ENCODE measurements around the gene BTNL2. TPM values are rescaled to one million over a fixed set of nuclear protein-coding genes. Genes with fewer than 3 reads are reported as not detected.
A peak's percentile ranks its signal among the peaks of the same experiment; 100 is the strongest.

Gene BTNL2
- total RNA-seq, 1 donor from 2014 or later, result not detected

DNA sequence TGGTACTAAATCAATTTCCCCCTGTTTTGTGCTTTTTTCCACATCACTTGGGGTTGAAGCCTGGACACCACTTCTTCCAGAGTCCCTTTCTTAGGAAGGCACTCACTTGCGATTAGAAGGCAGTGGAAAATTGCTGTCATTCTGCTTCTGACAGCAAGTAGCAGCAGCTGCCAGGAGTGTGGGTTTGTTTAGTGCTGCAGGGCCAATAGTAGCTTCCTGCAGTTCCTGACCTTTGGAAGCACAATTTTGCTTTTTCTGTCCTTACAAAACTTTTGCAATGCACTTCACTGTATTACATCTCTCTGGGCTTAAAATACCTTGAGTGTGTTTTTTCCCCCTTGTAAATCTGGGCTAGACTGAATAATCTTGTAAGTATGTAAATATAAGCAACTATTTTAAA lies 20.2 kb upstream of the BTNL2 start:
- Mint-ChIP-seq H3K27ac (no peak overlapping the region), H3K4me1 (ENCODE audit: low read depth) (peaks cover 2% of the 10 kb centered on the region), H3K36me3 (ENCODE audit: insufficient read depth) (no peaks in the 10 kb centered on the region), H3K4me3 (ENCODE audit: low read depth) (no peak overlapping the region), H3K9me3 (ENCODE audit: low read depth) (peaks cover 7% of the 10 kb centered on the region), H3K27me3 (no peaks in the 10 kb centered on the region)
- TF ChIP-seq, protein P1, sequence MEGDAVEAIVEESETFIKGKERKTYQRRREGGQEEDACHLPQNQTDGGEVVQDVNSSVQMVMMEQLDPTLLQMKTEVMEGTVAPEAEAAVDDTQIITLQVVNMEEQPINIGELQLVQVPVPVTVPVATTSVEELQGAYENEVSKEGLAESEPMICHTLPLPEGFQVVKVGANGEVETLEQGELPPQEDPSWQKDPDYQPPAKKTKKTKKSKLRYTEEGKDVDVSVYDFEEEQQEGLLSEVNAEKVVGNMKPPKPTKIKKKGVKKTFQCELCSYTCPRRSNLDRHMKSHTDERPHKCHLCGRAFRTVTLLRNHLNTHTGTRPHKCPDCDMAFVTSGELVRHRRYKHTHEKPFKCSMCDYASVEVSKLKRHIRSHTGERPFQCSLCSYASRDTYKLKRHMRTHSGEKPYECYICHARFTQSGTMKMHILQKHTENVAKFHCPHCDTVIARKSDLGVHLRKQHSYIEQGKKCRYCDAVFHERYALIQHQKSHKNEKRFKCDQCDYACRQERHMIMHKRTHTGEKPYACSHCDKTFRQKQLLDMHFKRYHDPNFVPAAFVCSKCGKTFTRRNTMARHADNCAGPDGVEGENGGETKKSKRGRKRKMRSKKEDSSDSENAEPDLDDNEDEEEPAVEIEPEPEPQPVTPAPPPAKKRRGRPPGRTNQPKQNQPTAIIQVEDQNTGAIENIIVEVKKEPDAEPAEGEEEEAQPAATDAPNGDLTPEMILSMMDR (IDR thresholded peaks at IDR 0.05; ENCODE audit: unreplicated experiment), result no peak
- DNase-seq (ENCODE audit: low spot score, unreplicated experiment), result no peak

DNA sequence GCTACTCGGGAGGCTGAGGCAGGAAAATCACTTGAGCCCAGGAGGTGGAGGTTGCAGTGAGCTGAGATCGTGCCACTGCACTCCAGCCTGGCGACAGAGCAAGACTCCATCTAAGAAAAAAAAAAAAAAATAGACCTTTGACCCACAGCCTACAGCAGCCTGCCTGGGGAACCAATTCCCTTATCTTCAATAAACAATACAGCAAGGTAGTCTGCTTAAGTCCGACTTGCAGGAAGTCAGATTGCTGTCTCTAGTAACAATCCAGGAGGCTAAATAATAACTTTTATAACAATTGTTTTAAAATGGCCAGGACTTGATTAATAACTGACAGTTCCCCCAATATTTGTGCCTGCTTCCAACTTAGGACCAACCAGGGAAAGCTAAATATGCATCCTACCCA lies 19.4 kb upstream of the BTNL2 start:
- Mint-ChIP-seq H3K4me1 (ENCODE audit: low read depth) (peaks cover 2% of the 10 kb centered on the region), H3K27ac (no peak overlapping the region), H3K36me3 (ENCODE audit: insufficient read depth) (no peaks in the 10 kb centered on the region), H3K4me3 (ENCODE audit: low read depth) (no peak overlapping the region), H3K9me3 (ENCODE audit: low read depth) (peaks cover 7% of the 10 kb centered on the region), H3K27me3 (peaks cover 4% of the 10 kb centered on the region)
- TF ChIP-seq, protein P1 (IDR thresholded peaks at IDR 0.05; ENCODE audit: unreplicated experiment), result no peak
- DNase-seq (ENCODE audit: low spot score, unreplicated experiment), result no peak

DNA sequence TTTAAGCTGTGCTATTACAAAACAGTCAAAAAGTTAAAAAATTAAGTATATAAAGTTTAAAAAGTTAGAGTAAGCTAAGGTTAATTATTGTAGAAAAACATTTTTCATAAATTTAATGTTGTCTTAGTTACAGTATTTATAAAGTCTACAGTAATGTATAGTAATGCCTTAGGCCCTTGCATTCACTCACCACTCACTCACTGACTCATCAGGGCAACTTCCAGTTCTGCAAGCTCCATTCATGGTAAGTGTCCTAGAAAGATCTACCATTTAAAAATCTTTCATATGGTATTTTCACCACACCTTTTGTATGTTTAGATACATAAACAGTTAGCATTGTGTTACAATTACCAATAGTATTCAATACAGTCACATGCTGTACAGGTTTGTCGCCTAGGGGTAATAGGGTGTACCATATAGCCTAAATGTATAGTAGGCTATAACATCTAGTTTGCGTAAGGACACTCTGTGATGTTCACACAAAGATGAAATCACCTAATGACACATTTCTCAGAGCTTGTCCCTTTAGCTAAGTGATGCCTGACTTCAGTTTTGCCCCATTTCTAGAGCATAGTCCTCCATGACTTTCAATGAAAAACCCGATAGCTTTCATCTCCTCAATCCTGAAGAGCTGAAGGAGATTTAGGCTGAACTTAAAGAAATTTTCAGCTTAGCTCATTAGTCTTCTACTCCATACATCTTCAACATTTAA lies 17.8 kb upstream of the BTNL2 start:
- TF ChIP-seq, protein P1 (IDR thresholded peaks at IDR 0.05; ENCODE audit: unreplicated experiment), result no peak
- no peak for DNase-seq (ENCODE audit: low spot score, unreplicated experiment)
- Mint-ChIP-seq H3K4me3 (ENCODE audit: low read depth) (no peak overlapping the region), H3K27ac (no peak overlapping the region), H3K27me3 (peaks cover 10% of the 10 kb centered on the region), H3K9me3 (ENCODE audit: low read depth) (peaks cover 7% of the 10 kb centered on the region), H3K36me3 (ENCODE audit: insufficient read depth) (no peaks in the 10 kb centered on the region), H3K4me1 (ENCODE audit: low read depth) (peaks cover 2% of the 10 kb centered on the region)

DNA sequence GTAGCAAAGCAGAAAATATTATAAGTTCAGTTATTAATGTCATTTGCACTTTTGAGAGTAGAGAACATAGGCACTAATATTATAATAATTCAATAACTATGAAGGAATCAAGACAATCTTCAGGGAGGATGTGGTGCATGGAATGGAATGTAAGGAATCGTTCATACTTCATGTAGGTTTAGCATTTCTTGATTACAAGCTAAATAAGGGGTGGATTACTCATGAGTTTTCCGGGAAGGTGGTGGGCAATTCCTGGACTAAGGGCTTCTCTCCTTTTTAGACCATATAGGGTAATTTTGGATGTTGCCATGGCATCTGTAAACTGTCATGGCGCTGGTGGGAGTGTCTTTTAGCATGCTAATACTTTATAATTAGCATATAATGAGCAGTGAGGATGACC lies 9.1 kb upstream of the BTNL2 start:
- TF ChIP-seq, protein P1 (IDR thresholded peaks at IDR 0.05; ENCODE audit: unreplicated experiment), result no peak
- H3K27ac Mint-ChIP-seq, result no peak overlapping the region
- H3K27me3 Mint-ChIP-seq, result peaks cover 65% of the 10 kb centered on the region
- peaks cover 2% of the 10 kb centered on the region for H3K4me1 Mint-ChIP-seq (ENCODE audit: low read depth)
- no peaks in the 10 kb centered on the region for H3K36me3 Mint-ChIP-seq (ENCODE audit: insufficient read depth)
- no peak for DNase-seq (ENCODE audit: low spot score, unreplicated experiment)
- no peaks in the 10 kb centered on the region for H3K9me3 Mint-ChIP-seq (ENCODE audit: low read depth)
- no peak overlapping the region for H3K4me3 Mint-ChIP-seq (ENCODE audit: low read depth)

DNA sequence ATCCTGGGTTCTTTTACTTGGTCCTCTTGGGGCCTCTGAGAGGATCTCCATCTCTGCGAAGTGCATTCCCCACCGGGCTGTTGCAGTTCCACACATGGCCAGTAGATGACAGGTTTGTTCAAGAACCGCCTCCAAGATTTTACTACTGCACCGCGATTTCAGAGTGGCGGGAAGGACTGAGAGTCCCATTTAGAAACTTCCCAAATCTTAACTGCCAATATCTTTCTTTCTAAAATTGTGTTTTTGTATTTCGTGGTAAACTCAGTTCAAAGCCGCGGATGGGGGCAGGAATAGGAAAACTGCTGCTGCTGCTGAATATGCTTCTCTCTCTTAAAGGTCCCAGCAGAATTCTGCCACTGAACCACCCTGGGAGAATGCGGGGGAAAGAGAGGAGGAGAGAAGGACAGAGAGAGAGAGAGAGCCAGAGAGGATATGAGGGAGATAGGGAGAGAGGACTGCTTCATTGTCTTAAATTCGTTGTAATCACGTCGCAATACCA lies 8.6 kb upstream of the BTNL2 start:
- Mint-ChIP-seq H3K36me3 (ENCODE audit: insufficient read depth) (no peaks in the 10 kb centered on the region), H3K4me3 (ENCODE audit: low read depth) (no peak overlapping the region), H3K27me3 (peaks cover 63% of the 10 kb centered on the region), H3K4me1 (ENCODE audit: low read depth) (peaks cover 2% of the 10 kb centered on the region), H3K27ac (no peak overlapping the region), H3K9me3 (ENCODE audit: low read depth) (no peaks in the 10 kb centered on the region)
- DNase-seq (ENCODE audit: low spot score, unreplicated experiment), result peak; percentile 67
- TF ChIP-seq, protein P1 (IDR thresholded peaks at IDR 0.05; ENCODE audit: unreplicated experiment), result peak; percentile 93
